HG03469 (cell line): ENCODE data around the gene CSRP1.
"Not testable (repeated sequence)": the region's sequence is repeated elsewhere in the genome, so short reads cannot be mapped to it uniquely, and the experiment has no call there.

ENCODE experiments used
- ATAC-seq: cut with Tn5 transposase; IDR thresholded peaks from one replicate; pipeline ENCODE4 v1.9.1; 2021; ENCODE audit warnings: mild to moderate bottlenecking, moderate library complexity, moderate number of reproducible peaks; ENCODE audit not compliant: unreplicated experiment

CSRP1 gene

DNA sequence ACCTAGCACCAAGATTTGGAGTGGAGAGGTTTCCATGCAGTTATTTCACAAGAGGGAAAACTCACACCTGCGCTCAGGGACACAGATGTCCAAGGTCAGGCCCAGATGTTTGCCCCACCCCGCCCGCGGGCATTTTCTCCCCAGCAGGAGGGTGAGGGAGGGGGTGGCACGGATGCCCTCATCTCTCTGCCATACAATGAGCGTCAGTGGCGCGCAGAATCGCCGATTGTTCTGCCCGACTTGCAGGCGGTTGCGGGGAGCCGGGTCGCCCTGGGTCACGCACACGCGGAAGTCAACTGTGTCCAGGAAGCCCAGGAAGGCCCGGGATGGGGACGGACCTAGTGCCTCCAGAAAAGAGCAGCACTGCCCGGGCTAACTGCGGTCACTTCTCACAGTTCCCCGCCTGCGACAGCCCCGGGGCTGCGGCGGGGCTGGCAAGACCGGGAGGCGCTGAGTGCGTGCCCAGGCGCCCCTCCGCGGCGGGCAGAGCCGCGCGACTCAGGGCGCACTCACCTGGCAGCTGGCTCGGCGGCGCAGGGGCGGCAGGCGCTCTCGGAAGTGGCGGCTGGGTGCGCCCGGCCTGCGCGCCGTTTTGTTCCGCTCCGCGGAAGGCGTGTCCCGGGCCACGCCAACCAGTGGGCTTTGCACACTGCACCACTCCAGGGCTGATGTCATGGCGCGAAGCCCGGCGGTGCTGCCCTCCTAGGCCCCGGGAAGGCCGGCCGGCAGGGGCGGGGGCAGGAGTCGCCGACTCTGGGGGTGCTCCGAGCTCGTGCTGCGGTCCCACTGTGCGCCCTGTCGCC, at the start of gene CSRP1:
Gene CSRP1, minus strand, starts transcription at position 567 of the 803 bp plus-strand sequence. CDS start 10,820 bp downstream, outside the sequence.
- ATAC-seq = peak; percentile 63

DNA sequence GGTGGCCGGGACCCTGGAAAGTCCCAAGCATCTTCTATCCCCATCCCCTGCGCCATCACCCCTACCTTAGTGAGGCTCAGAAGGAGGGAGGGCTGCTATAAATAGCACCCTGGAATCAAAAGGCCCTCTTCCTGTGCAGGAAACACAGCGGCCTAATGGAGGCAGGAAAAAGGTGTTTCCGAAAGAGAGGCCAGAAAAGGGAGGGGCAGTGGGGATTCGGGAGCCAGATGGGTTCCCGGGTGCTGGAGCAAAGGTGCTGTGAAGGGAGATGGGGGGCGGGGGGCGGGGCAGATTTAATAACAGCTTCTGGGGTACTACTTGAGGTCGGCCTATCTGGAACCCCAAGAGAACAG, 48.6 kb upstream of the CSRP1 start:
- ATAC-seq = no peak

DNA sequence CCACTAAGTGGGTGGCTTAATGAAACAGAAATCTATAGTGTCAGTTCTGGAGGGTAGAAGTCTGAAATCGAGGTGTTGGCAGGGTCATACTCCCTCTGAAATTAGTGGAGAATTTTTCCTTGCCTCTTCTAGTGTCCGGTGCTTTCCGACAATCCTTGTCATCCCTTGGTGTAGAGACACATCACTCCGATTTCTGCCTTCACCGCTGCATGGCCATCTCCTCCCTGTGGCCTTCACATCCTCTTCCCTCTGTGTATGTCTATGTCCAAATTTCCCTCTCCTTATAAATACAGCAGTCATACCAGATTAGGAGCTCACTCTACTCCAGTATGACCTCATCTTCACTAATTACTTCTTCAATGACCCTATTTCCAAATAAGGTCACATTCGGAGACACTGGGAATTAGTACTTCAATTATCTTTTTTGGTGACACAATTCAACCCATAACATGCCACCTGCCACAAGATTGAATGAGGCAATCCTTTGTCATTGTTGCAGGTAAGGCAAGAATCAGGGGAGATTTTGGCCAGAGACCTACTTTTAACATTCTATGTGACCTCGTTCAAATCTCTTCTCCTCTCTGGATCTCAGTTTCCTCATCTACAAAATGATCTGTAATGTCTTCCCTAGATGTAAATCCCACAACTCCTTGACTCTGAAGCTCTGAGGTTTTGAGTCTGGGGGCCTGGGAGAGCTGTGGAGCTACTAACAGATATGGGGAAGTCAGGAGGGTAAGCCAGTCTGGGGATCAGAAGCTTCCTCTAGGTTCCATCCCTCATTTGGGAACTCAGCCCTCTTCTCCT, 48.1 kb upstream of the CSRP1 start:
- no peak for ATAC-seq

- no peak for ATAC-seq
These were observed 47.3 kb upstream of the CSRP1 start for GRCh38 chr1:201554190-201554600.

GRCh38 chr1:201553496-201554189, 46.7 kb upstream of the CSRP1 start:
- ATAC-seq = no peak

DNA sequence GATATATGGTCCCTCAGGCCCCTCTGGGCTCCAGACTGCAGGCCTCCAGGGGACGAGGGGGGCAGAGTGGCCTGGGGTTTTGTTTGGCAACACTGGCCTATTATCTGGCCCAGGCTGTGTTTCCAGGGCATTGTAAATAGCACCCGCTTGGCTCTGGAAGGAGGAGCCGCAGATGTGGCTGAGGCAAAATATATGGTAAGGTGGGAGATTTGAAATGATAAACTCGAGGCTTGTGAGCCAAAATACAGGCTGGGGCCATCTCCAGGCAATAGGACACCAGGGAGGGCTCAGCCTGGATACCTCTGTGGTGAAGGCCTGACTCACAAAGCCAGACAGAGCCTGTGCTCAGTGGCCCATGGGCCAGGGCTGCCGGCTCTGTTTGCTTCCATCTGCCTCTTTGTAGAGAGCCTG, 46.0 kb upstream of the CSRP1 start:
- ATAC-seq = no peak

DNA sequence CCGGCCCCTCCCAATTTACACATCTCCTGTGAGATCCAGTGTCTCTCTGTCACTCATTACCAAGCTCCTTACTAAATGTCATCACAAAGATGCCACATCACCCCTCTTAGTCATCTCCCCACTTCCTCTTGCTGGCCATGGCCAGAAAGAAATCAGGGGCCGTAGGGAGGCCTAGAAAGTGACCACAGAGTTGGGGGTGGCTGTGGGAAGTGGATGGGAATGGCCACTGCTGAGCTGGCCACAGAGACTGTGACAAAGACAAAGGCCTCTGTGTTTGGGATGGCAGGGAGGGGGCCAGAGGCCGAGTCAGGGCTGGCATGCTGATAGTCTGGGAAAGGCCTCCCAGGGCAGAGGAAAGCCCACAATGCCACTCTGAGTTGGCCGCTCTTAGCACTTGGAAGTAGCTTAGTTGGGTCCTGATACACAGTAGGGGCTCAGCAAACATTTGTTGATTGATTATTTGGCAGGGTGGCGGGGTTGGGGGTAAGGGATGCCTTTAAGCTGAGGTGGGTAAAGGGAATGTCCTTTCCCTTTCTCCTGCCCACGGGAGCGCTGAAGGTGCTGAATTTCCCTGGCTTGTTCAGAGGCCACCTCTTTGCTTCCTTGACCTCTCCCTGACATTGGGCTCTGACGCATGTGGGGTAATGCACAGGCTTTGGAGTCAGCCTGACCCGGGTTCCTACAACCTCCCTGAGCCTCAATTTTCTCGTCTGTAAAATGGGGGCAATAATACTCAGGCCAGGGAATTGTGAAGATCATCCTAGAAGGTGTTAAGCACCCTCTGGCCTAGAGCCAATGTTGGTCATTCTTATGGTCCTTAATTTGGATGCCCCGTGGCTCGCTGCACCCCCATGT, 45.2 kb upstream of the CSRP1 start:
- no peak for ATAC-seq

- ATAC-seq = no peak
These were observed 44.2 kb upstream of the CSRP1 start for GRCh38 chr1:201551096-201551495.

DNA sequence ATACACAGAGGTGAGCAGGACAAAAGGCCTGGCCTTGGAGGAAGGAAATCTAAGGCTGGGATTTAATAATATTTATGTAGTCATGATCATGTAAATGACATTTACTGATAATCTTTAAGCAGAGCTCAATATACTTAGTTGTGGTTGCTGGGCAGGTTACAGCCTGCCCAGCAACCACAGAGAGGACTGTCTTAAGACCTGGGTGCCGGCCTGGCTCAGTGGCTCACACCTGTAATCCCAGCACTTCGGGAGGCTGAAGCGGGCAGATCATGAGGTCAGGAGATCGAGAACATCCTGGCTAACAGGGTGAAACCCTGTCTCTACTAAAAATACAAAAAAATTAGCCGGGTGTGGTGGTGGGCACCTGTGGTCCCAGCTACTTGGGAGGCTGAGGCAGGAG, 42.6 kb upstream of the CSRP1 start:
- ATAC-seq = not testable (repeated sequence)

DNA sequence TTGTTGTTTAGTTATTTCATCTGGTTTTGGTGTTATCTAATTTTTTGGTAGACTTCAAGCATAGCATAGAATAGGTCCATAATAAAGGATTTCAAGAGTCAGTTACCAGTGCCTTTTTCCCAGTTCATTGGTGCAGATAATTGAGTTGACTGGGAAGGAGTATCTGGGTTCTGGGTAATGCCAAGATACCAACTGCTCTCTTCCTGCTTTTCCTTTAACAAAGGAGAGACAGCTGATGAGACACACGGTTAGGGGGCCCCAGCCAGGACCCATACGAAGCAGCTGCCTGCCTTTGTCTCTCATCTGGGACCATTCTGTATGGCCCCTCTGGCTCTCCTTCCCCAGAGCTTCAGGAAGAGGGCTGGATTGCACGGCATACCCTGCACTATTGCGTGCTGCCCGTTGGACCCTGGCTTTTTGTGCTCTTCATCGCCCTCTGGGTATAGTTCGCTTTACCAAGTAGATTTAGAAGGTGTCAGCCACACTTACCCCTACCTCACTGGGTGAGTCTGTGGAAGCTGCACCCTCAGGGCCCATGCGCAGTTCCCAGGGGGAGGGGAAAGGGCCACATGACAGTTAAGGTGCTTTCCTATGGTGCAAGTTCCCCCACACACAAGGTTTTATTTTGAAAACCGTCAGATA, 39.0 kb upstream of the CSRP1 start:
- ATAC-seq = no peak

DNA sequence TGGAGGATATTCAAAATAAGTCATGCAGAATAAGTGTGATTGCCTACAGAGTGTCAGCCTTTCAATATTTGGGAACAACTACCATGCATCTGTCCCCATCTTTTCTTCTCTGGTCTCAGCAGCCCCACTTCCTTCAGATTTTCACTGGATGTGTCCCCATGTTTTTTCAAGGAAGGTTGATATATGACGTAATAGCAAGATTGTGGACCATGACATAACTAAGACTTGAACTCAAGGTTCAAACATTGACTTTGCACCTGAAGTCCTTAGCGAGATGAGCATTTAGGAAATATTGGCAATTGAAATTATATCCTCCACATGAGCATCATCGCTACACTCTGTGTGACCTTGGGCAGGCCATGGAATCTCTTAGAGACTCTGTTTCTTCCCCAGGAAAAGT, 37.8 kb upstream of the CSRP1 start:
- no peak for ATAC-seq

- no peak for ATAC-seq
These were observed 37.1 kb upstream of the CSRP1 start for GRCh38 chr1:201543871-201544642.

- no peak for ATAC-seq
These were observed 35.5 kb upstream of the CSRP1 start for GRCh38 chr1:201542309-201543035.

DNA sequence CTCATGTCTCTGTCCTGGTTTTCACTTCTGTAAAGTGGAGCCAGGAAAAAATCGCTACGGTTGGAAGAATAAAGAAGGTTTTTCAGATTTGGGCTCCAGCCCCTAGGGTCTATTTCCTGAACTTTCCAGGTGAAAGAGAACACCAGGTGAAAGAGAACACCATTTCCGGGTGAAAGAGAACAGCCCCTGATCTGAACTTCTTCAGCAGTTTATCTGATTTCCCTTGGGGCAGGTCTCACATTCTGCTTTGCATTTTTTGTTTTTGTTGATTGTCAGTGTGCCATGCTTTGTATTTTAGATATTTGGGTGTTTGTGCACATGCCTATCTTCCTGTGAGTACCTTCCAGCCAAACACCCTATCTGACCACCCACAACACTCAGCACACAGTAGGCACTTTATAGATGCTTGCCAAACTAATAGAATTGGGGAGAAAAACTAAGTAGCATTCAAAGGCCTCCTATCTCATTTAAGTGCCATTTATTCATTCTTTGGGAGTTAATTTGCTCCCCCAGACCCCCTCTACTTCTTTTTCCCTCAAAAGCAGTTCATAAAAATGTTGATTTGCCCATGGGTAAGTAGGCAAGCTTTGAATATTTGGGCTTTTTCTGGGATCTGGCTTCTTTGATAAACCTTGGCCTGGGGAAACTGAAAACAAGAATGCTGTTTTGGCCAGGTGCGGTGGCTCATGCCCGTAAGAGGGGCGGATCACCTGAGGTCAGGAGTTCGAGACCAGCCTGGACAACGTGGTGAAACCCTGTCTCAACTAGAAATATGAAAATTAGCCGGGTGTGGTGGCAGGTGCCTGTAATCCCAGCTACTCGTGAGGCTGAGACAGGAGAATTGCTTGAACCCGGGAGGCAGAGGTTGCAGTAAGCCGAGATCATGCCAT, 34.2 kb upstream of the CSRP1 start:
- no peak for ATAC-seq

- no peak for ATAC-seq
These were observed 32.9 kb upstream of the CSRP1 start for GRCh38 chr1:201539561-201540431.

- no peak for ATAC-seq
These were observed 32.0 kb upstream of the CSRP1 start, which contains the start of gene NAV1 for GRCh38 chr1:201538612-201539551. NAV1 (plus strand) TSS chr1:201539127; CDS start chr1:201622885, 83,758 bp downstream.
